ENCODE measurements around the gene GPAM. TPM values are rescaled to one million over a fixed set of nuclear protein-coding genes. Genes with fewer than 3 reads are reported as not detected.
"Not testable (repeated sequence)": the region's sequence is repeated elsewhere in the genome, so short reads cannot be mapped to it uniquely, and the experiment has no call there.

The GPAM gene
- total RNA-seq, 2 donors from 2014 or later, result 137 to 343 TPM

- intact Hi-C loops (cut with DNase I), result no loop called here
- no peak for DNase-seq
- ATAC-seq, result no peak
Observed at GRCh38 chr10:112218036-112218390, 34.4 kb upstream of the GPAM start.

DNA sequence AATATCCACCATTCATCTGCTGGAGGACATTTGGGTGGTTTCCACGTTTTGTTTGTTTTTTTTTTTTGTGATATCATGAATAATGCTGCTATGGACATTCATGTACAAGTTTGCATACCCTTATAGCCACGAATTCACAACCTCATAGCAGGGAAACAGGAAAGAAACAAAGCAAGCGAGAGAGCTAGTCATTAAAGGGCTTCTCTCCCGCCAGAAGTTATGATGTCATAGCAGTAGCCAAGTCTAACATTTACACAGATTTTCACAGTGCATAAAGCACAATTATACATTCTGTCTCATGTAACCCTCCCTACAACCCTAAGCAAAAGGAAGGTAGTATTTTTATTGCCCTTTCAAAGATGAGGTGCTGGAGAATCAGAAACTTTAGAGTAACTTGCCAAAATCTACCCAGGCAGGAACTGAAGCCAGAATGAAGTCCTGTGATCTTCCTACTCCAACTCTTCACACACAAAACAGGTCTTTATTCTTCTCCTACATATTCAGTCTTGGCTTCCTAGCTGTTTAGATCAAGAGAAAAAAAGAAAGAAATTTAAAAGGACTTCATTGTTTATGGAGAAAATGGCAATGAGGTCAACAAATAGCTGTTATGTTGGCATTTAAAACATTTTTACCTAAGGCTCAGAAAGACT is 33.9 kb upstream of the GPAM start:
- DNase-seq (no peak), ATAC-seq (no peak)
- intact Hi-C loops (cut with DNase I), result no loop called here

DNA sequence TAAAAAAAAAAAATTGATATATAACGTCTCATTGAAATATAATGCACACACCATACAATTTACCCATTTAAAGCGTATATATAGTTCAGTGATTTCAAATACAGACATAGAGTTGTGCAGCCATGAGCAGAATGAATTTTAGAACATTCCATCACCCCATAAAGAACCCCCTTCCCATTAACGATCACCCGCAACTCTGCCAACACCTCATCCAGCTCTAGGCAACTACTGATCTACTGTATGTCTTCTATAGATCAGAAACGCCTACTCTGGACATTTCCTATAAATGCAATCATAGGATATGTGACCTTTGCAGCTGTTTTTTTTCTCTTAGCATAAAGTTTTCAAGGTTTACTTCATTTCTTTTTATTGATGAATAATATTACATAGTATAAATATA is 33.4 kb upstream of the GPAM start:
- DNase-seq (no peak), ATAC-seq (no peak)
- intact Hi-C loops (cut with DNase I), result no loop called here

GRCh38 chr10:112216151-112216550 is 32.6 kb upstream of the GPAM start:
- DNase-seq (no peak), ATAC-seq (no peak)
- intact Hi-C loops (cut with DNase I), result no loop called here

GRCh38 chr10:112215342-112215774 is 31.8 kb upstream of the GPAM start:
- intact Hi-C loops (cut with DNase I), result no loop called here
- peak in 1 of 2 donors; percentile 56 for ATAC-seq
- no peak for DNase-seq

GRCh38 chr10:112214298-112214926 is 30.8 kb upstream of the GPAM start:
- intact Hi-C loops (cut with DNase I), result no loop called here
- ATAC-seq (no peak), DNase-seq (no peak)

DNA sequence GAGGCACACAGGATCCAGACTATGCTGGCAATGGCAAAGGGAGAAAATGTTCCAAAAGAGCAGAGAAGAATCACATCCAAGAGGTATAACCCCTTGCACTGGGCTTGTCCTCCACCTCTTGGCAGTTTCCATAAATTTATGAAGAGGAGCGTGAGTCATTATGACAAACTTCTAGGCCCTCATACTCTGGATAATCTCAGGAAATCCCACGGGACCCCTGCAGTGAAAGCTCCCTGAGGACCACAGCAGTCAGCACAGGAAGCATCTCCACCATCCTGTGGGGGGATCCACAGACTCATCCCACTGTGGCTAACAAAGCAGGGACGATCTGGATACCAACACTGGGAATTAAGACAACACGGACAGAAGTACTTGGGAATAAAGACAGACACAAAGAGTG is 30.3 kb upstream of the GPAM start:
- ATAC-seq, result no peak
- intact Hi-C loops (cut with DNase I), result no loop called here
- no peak for DNase-seq

DNA sequence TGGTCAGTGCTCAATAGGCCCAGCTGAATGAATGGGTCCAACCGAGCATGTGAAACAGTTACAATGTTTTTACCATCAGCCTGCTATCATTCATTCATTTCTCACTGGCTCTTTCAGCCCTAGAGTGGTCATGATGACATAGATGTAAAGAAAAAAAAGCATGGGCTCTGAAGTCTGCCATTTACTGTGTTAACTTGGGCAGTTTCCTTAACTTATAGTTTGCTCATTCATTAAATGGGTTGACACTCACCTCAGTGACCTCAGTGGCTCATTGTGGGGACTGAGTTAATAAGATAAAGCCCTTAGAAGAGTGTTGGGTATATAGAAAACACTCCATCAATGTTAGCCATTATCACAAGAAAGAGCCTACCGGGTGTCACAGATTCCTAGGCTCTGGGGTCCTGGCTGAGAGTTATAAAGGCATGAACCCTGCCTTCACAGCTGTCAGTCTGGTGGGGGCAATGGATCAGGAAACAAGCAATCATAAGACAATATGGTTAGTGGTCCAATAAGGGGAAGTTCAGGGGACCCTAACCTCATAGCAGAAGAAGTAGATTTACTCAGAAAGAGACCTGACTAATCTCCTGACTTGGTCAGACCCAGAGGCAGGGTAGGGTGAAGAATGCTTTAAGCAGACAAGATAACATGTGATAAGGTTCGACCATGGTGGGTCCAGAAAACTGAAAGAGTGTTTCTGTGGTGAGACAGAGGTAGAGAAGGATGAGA is 29.7 kb upstream of the GPAM start:
- DNase-seq (no peak), ATAC-seq (no peak)
- intact Hi-C loops (cut with DNase I), result no loop called here

DNA sequence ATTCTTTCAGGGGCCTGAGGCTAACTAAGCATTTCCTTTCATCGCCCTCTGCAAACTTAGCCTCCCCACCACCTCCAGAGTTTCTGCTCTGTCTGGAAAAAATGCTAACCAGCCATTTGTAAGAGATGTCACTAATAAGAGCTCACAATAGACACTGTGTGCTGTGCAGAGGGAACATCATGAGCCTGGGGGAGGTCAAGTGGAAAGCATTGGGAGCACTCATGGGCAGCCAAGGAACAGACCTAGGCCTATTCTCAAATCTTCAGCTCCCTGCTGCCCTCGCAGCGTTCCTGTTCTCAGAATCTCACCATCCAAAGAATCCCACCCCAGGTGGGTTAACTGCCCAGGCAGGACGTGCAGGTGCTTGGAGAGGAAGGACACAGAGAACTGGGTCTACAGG is 27.1 kb upstream of the GPAM start:
- ATAC-seq, result no peak
- DNase-seq, result no peak
- intact Hi-C loops (cut with DNase I), result no loop called here

DNA sequence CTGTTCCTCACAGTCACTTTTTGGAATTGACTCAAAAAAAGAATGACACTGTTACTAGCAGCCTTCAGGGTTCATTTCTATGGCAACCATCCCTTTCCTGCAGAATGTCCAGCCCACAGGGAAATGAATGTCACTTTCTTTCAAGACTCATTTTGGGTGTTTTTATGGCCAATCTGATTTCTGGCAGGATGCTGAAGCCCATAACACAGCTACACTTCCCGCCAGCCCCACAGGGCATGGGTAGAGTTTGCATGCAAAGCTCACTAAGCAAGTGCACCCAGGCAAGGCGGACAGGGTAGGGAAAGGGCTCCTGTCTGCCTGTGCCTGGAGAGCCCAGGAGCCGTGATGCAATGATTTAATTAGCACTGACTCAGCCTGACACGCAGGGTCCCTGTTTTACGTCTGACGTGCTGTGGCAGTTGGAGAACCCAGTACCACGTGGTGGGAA is 26.1 kb upstream of the GPAM start:
- no peak for DNase-seq
- ATAC-seq, result peak; percentile 16 to 33
- intact Hi-C loops (cut with DNase I), result no loop called here

DNA sequence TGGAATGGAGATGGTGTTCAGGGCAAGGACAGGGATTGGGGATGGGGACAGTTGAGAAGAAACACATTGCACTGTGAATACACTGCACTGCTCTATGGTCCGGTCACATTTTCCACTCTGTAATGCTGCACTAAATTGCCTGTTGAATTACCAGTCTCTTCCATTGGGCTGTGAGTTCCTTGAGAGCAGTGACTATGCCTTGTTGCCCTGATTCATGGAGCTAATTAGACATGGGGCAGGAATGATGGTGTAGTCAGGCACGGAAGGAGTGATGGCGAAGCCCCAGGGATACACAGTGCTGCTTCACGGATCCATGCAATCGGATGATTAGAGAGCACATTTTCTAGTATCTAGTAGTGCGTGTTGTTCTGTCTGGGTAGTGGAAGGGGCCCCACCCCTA is 25.4 kb upstream of the GPAM start:
- DNase-seq, result no peak
- intact Hi-C loops (cut with DNase I), result no loop called here
- peak in 1 of 2 donors; percentile 25 for ATAC-seq

- intact Hi-C loops (cut with DNase I), result no loop called here
- ATAC-seq, result no peak
Observed at GRCh38 chr10:112208292-112208691, 24.7 kb upstream of the GPAM start.

GRCh38 chr10:112203328-112204076 is 19.9 kb upstream of the GPAM start:
- ATAC-seq (no peak), DNase-seq (no peak)
- intact Hi-C loops (cut with DNase I), result no loop called here

More at GRCh38 chr10:112208292-112208691, 24.7 kb upstream of the GPAM start:
- DNase-seq, result no peak

DNA sequence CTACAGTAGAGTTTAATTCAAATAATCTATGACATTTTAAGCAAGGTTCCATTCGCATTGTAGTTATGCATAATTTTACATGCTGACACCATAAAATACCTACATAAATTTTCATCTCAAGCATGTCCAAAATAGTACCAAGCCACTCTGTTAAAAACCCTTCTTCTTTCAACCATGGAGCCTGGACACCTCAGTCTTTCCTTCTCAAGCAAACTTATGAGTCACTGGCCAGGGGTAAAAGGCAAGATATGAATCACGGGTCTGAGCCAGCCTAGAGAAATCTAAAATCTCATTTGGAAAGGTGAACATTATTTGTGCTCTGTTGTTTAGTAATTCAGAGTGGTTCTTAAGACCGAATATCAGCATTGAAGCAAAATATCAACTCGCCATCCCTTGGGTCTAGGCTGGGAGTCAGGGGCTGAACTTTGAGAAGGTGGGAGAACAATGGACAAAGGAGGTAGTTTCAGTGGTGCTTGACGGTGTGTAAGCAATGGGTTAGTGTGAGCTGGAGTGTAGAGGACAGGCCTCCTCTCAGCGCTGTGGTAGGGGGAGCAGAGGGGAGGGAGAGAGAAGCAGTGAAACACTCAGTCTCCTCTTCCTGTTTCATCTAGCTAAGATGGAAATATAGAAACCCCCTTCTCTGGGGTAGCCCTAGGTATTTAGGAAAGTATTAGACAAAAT is 19.1 kb upstream of the GPAM start:
- ATAC-seq (no peak), DNase-seq (no peak)
- intact Hi-C loops (cut with DNase I), result no loop called here

- intact Hi-C loops (cut with DNase I), result no loop called here
- ATAC-seq, result no peak
- no peak for DNase-seq
Observed at GRCh38 chr10:112202076-112202475, 18.5 kb upstream of the GPAM start.

- intact Hi-C loops (cut with DNase I), result no loop called here
- peak; percentile 29 to 87 for ATAC-seq
- no peak for DNase-seq
Observed at GRCh38 chr10:112201334-112201733, 17.8 kb upstream of the GPAM start.

DNA sequence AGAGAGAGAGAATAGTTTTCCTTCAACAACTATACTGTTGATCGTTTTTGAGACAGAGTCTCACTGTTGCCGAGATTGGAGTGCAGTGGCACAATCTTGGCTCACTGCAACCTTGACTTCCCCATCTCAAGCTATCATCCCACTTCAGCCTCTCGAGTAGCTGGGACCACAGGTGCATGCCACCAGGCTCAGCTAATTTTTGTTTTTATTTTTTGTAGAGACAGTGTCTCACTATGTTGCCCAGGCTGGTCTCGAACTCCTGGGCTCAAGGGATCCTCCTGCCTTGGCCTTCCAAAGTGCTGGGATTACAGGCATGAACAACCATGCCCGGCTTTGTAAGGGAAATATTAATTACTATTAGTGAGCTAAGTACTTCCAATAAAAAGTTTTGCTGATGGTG is 16.7 kb upstream of the GPAM start:
- DNase-seq; intact Hi-C loops (cut with DNase I): not testable (repeated sequence)

GRCh38 chr10:112197662-112198061 is 14.1 kb upstream of the GPAM start:
- intact Hi-C loops (cut with DNase I); DNase-seq; ATAC-seq: not testable (repeated sequence)

More for the DNA sequence above, 16.7 kb upstream of the GPAM start:
- not testable (repeated sequence) for ATAC-seq

DNA sequence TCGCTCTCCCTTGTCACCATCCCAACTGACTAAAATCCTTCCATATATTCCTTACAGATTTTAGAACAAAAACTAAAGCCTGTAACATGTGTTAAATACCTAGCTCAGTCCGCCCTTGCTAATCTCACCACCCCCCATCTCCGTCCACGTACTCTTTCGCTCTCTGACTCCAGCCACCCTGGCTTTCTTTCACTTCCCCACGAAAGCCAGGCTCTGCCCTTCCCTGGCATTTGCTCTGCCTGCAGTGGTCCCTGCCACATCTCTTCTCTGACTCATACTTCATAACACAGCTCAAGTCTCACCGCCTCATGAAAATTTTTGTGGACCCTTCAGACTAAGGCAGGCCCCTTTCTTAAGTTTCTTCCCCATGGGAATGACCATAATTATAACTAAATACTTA is 11.7 kb upstream of the GPAM start:
- ATAC-seq (no peak), DNase-seq (no peak)
- intact Hi-C loops (cut with DNase I), result no loop called here
